K562 (cell line): ENCODE measurements around the gene ROPN1L.
"Not testable (repeated sequence)": the region's sequence is repeated elsewhere in the genome, so short reads cannot be mapped to it uniquely, and the experiment has no call there.

ENCODE experiments used
- CREB1 ChIP-seq, 2 experiments: sonication (generic) in 1 of 2; formaldehyde crosslinking in 1 of 2; IDR thresholded peaks; 2 replicates each; pipeline versions ENCODE4 v1.6.1 to v1.8.0; 2012 to 2022; ENCODE audit warnings: inconsistent platforms in 1 of 2, mild to moderate bottlenecking in 1 of 2, missing genetic modification reagents in 1 of 2, moderate library complexity in 1 of 2
- EGR1 ChIP-seq: fragments of 450-650 bp; conservative IDR thresholded peaks from 2 replicates; pipeline ENCODE4 v1.6.1; 2017; ENCODE audit warnings: mild to moderate bottlenecking
- EZH2 ChIP-seq: IDR thresholded peaks from 2 replicates; pipeline ENCODE4 v1.6.1; 2012; ENCODE audit warnings: low read depth, mild to moderate bottlenecking, inconsistent platforms, low read length, borderline replicate concordance
- RBM39 ChIP-seq: fragments of 200-400 bp; formaldehyde crosslinking; optimal IDR thresholded peaks from 2 replicates; pipeline ENCODE3; 2018; ENCODE audit warnings: low read depth, low read length
- USF2 ChIP-seq: sonication (generic); formaldehyde crosslinking; IDR thresholded peaks from 2 replicates; pipeline ENCODE4 v1.5.0; 2020; ENCODE audit warnings: missing genetic modification reagents

GRCh38 chr5:10514572-10514971 is 72.9 kb downstream of the ROPN1L start:
- not testable (repeated sequence) for TF ChIP-seq EGR1; USF2 (CRISPR knock-in tag); RBM39; CREB1 (IDR thresholded peaks at IDR 0.05); CREB1 (CRISPR knock-in tag; IDR thresholded peaks at IDR 0.05); EZH2
